ENCODE data around the gene LRRC75A. TPM values are rescaled to one million over a fixed set of nuclear protein-coding genes. Genes with fewer than 3 reads are reported as not detected.
A peak's percentile ranks its signal among the peaks of the same experiment; 100 is the strongest.

Gene LRRC75A
- total RNA-seq, 1 experiment from 2014 or later, result 10.1 TPM

GRCh38 chr17:16460796-16461605 lies 31.0 kb downstream of the LRRC75A start:
- Histone ChIP-seq H3K27ac (ENCODE audit: insufficient read length, low read depth, low read length) (no peak overlapping the region), H2AFZ (ENCODE audit: low read length) (no peak overlapping the region), H3K56ac (ENCODE audit: insufficient read length, low read depth, low read length) (no peak overlapping the region), H2BK12ac (ENCODE audit: insufficient read length, low read depth, low read length) (no peak overlapping the region), H3K23ac (ENCODE audit: insufficient read length, low read depth, low read length) (no peak overlapping the region), H4K91ac (ENCODE audit: insufficient read length, low read depth, low read length) (no peak overlapping the region), H4K20me1 (ENCODE audit: control insufficient read depth, insufficient read depth, insufficient read length) (no peaks in the 10 kb centered on the region), H4K8ac (replicated peaks; ENCODE audit: insufficient read length, low read depth, low read length) (no peak overlapping the region), H2BK15ac (ENCODE audit: low read depth, low read length) (no peak overlapping the region), H3K14ac (ENCODE audit: insufficient read depth, low read length) (peak overlapping the region; percentile 24; the same call in 1 of the 2 replicates), H2BK20ac (ENCODE audit: low read depth, low read length, poor library complexity, severe bottlenecking) (no peak overlapping the region), H4K5ac (ENCODE audit: insufficient read length, low read depth, low read length) (no peak overlapping the region), H2AK5ac (ENCODE audit: insufficient read length, low read length) (no peak overlapping the region), H3K9me3 (ENCODE audit: control insufficient read depth, low read depth, low read length) (no peaks in the 10 kb centered on the region), H3K9ac (ENCODE audit: extremely low read depth, insufficient read length, low read length) (no peak overlapping the region), H3K79me1 (ENCODE audit: insufficient read depth, low read depth, low read length, poor library complexity, severe bottlenecking) (no peaks in the 10 kb centered on the region), H3K18ac (ENCODE audit: insufficient read length, low read depth, low read length) (no peak overlapping the region), H3K27me3 (ENCODE audit: insufficient read depth, low read length) (no peaks in the 10 kb centered on the region), H3K4me1 (ENCODE audit: insufficient read depth, low read length) (peaks cover 5% of the 10 kb centered on the region), H3K23me2 (ENCODE audit: insufficient read length, low read depth, low read length, poor library complexity, severe bottlenecking) (no peaks in the 10 kb centered on the region), H3K79me2 (ENCODE audit: insufficient read depth, low read length) (no peaks in the 10 kb centered on the region), H2BK5ac (ENCODE audit: insufficient read length, low read length) (no peak overlapping the region), H3K4ac (ENCODE audit: low read depth, low read length) (no peak overlapping the region), H3K4me2 (ENCODE audit: insufficient read depth, insufficient read length, low read length) (no peak overlapping the region), H3T11ph (ENCODE audit: low read length) (no peak overlapping the region), H2BK120ac (ENCODE audit: low read depth, low read length, poor library complexity, severe bottlenecking) (no peak overlapping the region)
- no CpG with 5 or more reads among the region's 17 CpGs for WGBS (ENCODE audit: extremely low coverage, insufficient read length, low lambda C conversion rate)
- peak overlapping the region in 1 of 3 experiments; percentile 77; a peak in 2 of 7 replicates for H3K27ac Mint-ChIP-seq
- peak; percentile 48 for DNase-seq
- no peaks in the 10 kb centered on the region for H3K9me3 Mint-ChIP-seq
- H3K36me3 Mint-ChIP-seq (ENCODE audit: insufficient read depth in 1 of 3, low read depth in 3 of 3), result peaks cover 0 to 15% (median 12%) of the 10 kb centered on the region in 3 experiments; a peak in 6 of 7 replicates
- H3K27me3 Mint-ChIP-seq (ENCODE audit: low read depth), result no peaks in the 10 kb centered on the region
- peak overlapping the region in 1 of 2 experiments; percentile 42; a peak in 2 of 5 replicates for H3K4me3 Mint-ChIP-seq
- no peak for TF ChIP-seq CTCF (conservative IDR thresholded peaks at IDR 0.05)
- H3K4me1 Mint-ChIP-seq, result peaks cover 35 to 45% of the 10 kb centered on the region in 2 experiments
